ENCODE data around the gene POU5F1.

- no peak for TF ChIP-seq MAFK (IDR thresholded peaks at IDR 0.05; ENCODE audit: partially characterized antibody)
- no peak for TF ChIP-seq MAX (IDR thresholded peaks at IDR 0.05)
- TF ChIP-seq RNF2 (IDR thresholded peaks at IDR 0.05; ENCODE audit: borderline replicate concordance, low read depth) = no peak
- no peak for TF ChIP-seq CTCF (IDR thresholded peaks at IDR 0.05)
- TF ChIP-seq EP300 (IDR thresholded peaks at IDR 0.05) = no peak
- no peak for TF ChIP-seq ZFP36 (IDR thresholded peaks at IDR 0.05; ENCODE audit: borderline replicate concordance, partially characterized antibody)
- TF ChIP-seq FOSL2 (IDR thresholded peaks at IDR 0.05) = no peak
- no peak for TF ChIP-seq FOSL2 (CRISPR knock-in tag; IDR thresholded peaks at IDR 0.05)
- TF ChIP-seq POLR2A (IDR thresholded peaks at IDR 0.05; ENCODE audit: low read length) = no peak
- no peak for TF ChIP-seq CBX2 (IDR thresholded peaks at IDR 0.05; ENCODE audit: borderline replicate concordance, low read depth)
- no peak for TF ChIP-seq CBX8 (IDR thresholded peaks at IDR 0.05)
Observed at GRCh38 chr6:31126396-31127175, 43.9 kb downstream of the POU5F1 start.
